ENCODE data around the gene SPATA25. TPM values are rescaled to one million over a fixed set of nuclear protein-coding genes. Genes with fewer than 3 reads are reported as not detected.
"Not testable (repeated sequence)": the region's sequence is repeated elsewhere in the genome, so short reads cannot be mapped to it uniquely, and the experiment has no call there.

Gene SPATA25
- total RNA-seq, 1 donor from 2014 or later, result 2.9 TPM

DNA sequence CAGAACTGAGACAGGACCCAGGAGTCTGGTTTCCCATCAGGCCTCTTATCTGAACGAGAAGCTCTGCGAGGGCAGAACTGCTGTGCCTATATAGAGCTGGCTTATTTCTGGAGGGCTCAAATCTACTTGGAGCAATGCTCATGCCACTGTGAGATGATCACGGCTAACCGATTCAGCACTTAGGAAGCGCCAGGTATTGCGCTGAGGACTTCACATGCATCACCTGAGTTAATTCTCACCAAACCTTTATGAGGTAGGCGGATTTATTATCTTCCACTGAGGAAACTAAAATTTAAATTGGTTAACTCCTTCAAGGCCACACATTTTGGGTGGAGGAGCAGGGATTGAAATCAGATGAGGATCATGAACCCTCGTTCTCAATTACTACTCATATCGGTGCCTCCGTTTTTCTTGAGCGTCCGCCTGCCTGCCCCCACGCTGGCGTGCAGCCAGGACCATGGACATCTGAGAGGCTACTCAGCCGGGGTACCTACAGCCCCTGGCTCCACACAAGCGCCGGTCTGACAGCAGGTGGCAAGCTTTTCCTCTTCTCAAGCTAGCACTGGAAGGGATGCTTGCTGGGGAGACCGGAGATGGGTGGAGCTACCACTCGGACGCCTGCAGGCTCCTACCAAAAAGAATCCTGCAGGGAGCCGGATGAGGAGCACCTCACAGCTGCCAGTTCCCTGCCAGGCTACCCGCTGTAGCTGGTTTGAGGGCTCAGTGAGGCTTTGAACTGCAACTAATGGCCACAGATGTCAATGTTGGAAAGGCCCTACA lies 46.0 kb upstream of the SPATA25 start:
- TF ChIP-seq, protein P1, sequence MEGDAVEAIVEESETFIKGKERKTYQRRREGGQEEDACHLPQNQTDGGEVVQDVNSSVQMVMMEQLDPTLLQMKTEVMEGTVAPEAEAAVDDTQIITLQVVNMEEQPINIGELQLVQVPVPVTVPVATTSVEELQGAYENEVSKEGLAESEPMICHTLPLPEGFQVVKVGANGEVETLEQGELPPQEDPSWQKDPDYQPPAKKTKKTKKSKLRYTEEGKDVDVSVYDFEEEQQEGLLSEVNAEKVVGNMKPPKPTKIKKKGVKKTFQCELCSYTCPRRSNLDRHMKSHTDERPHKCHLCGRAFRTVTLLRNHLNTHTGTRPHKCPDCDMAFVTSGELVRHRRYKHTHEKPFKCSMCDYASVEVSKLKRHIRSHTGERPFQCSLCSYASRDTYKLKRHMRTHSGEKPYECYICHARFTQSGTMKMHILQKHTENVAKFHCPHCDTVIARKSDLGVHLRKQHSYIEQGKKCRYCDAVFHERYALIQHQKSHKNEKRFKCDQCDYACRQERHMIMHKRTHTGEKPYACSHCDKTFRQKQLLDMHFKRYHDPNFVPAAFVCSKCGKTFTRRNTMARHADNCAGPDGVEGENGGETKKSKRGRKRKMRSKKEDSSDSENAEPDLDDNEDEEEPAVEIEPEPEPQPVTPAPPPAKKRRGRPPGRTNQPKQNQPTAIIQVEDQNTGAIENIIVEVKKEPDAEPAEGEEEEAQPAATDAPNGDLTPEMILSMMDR (IDR thresholded peaks at IDR 0.05), result peak; percentile 44
- peak; percentile 88 for DNase-seq (ENCODE audit: extremely low spot score, unreplicated experiment)
- H3K9me3 Mint-ChIP-seq (ENCODE audit: unreplicated experiment), result no peaks in the 10 kb centered on the region
- H3K27me3 Mint-ChIP-seq (ENCODE audit: unreplicated experiment), result no peaks in the 10 kb centered on the region
- peak overlapping the region; percentile 97 for H3K27ac Mint-ChIP-seq (ENCODE audit: unreplicated experiment)
- peaks cover 18% of the 10 kb centered on the region for H3K4me1 Mint-ChIP-seq (ENCODE audit: unreplicated experiment)
- H3K36me3 Mint-ChIP-seq (ENCODE audit: unreplicated experiment), result peaks cover 3% of the 10 kb centered on the region
- H3K4me3 Mint-ChIP-seq (ENCODE audit: unreplicated experiment), result peak overlapping the region; percentile 97

GRCh38 chr20:45931680-45932079 lies 44.3 kb upstream of the SPATA25 start:
- not testable (repeated sequence) for DNase-seq (ENCODE audit: extremely low spot score, unreplicated experiment); H3K4me3 Mint-ChIP-seq (ENCODE audit: unreplicated experiment); H3K36me3 Mint-ChIP-seq (ENCODE audit: unreplicated experiment); H3K27ac Mint-ChIP-seq (ENCODE audit: unreplicated experiment); H3K27me3 Mint-ChIP-seq (ENCODE audit: unreplicated experiment); H3K9me3 Mint-ChIP-seq (ENCODE audit: unreplicated experiment)
- H3K4me1 Mint-ChIP-seq (ENCODE audit: unreplicated experiment), result peaks cover 14% of the 10 kb centered on the region

DNA sequence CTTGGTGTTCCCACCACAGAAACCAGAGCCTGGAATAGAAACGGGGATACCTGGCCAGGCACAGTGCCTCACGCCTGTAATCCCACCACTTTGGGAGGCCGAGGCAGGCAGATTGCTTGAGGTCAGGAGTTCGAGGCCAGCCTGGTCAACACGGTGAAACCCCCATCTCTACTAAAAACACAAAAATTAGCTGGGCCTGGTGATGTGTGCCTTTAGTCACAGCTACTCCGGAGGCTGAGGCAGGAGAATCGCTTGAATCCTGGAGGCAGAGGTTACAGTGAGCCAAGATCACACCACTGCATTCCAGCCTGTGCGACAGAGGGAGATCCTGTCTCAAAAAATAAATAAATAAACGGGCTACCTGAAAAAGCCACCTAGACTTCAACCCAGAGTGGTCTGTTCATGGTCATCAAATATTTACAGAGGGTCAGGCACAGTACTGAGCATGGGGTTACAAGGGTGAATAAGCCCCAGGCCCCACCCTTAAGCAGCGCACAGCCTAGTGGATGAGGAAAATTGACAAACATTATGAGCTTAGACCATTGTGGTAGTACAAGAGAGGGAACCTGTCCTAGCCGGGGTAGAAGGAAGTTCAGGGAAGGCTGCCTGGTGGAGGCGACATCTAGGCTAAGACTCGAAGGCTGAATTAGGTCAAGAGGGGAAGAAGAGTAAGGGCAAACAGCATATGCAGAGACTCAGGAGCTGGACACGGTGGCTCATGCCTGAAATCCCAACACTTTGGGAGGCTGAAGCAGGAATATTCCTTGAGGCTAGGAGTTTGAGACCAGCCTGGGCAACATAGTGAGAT lies 39.9 kb upstream of the SPATA25 start:
- Mint-ChIP-seq H3K9me3 (ENCODE audit: unreplicated experiment) (no peaks in the 10 kb centered on the region), H3K4me3 (ENCODE audit: unreplicated experiment) (no peak overlapping the region), H3K27ac (ENCODE audit: unreplicated experiment) (no peak overlapping the region), H3K27me3 (ENCODE audit: unreplicated experiment) (no peaks in the 10 kb centered on the region), H3K36me3 (ENCODE audit: unreplicated experiment) (peaks cover 3% of the 10 kb centered on the region), H3K4me1 (ENCODE audit: unreplicated experiment) (peaks cover 30% of the 10 kb centered on the region)
- TF ChIP-seq, protein P1 (IDR thresholded peaks at IDR 0.05), result no peak
- DNase-seq (ENCODE audit: extremely low spot score, unreplicated experiment), result no peak

GRCh38 chr20:45926731-45927070 lies 39.3 kb upstream of the SPATA25 start:
- Mint-ChIP-seq H3K9me3 (ENCODE audit: unreplicated experiment) (no peaks in the 10 kb centered on the region), H3K27me3 (ENCODE audit: unreplicated experiment) (no peaks in the 10 kb centered on the region), H3K4me1 (ENCODE audit: unreplicated experiment) (peaks cover 32% of the 10 kb centered on the region), H3K4me3 (ENCODE audit: unreplicated experiment) (no peak overlapping the region), H3K27ac (ENCODE audit: unreplicated experiment) (no peak overlapping the region), H3K36me3 (ENCODE audit: unreplicated experiment) (peaks cover 3% of the 10 kb centered on the region)
- TF ChIP-seq, protein P1 (IDR thresholded peaks at IDR 0.05), result no peak
- DNase-seq (ENCODE audit: extremely low spot score, unreplicated experiment), result no peak

- Mint-ChIP-seq H3K4me1 (ENCODE audit: unreplicated experiment) (peaks cover 39% of the 10 kb centered on the region), H3K27ac (ENCODE audit: unreplicated experiment) (peak overlapping the region; percentile 90), H3K27me3 (ENCODE audit: unreplicated experiment) (no peaks in the 10 kb centered on the region), H3K36me3 (ENCODE audit: unreplicated experiment) (peaks cover 3% of the 10 kb centered on the region), H3K9me3 (ENCODE audit: unreplicated experiment) (no peaks in the 10 kb centered on the region), H3K4me3 (ENCODE audit: unreplicated experiment) (no peak overlapping the region)
- TF ChIP-seq, protein P1 (IDR thresholded peaks at IDR 0.05), result no peak
- no peak for DNase-seq (ENCODE audit: extremely low spot score, unreplicated experiment)
Measured at GRCh38 chr20:45925821-45926506, 38.5 kb upstream of the SPATA25 start.

Measured in osteocyte (in vitro differentiated cells).